IPS-20b (cell line): Measurements from ENCODE around the gene CCDC85B.

Source experiments
- H3K27ac ChIP-seq: one replicate; pipeline ENCODE4 v1.5.1; 2013; ENCODE audit warnings: low read length
- H3K27me3 ChIP-seq: 2 replicates; pipeline ENCODE4 v1.6.1; 2013; ENCODE audit warnings: mild to moderate bottlenecking, low read length, inconsistent platforms; ENCODE audit not compliant: insufficient read depth
- H3K36me3 ChIP-seq: 2 replicates; pipeline ENCODE4 v1.6.1; 2013; ENCODE audit warnings: low read depth, mild to moderate bottlenecking, inconsistent platforms, low read length, moderate library complexity; ENCODE audit not compliant: insufficient read depth
- H3K4me1 ChIP-seq: 2 replicates; pipeline ENCODE4 v1.6.1; 2013; ENCODE audit warnings: mild to moderate bottlenecking, control low read depth, inconsistent platforms, low read length, moderate library complexity; ENCODE audit not compliant: insufficient read depth
- H3K4me3 ChIP-seq: 2 replicates; pipeline ENCODE4 v1.5.1; 2013; ENCODE audit warnings: mild to moderate bottlenecking, low read length, inconsistent platforms
- H3K9ac ChIP-seq: 2 replicates; pipeline ENCODE4 v1.6.1; 2013; ENCODE audit warnings: low read depth, mild to moderate bottlenecking, inconsistent platforms, low read length, moderate library complexity
- H3K9me3 ChIP-seq: 2 replicates; pipeline ENCODE4 v1.6.1; 2013; ENCODE audit warnings: mild to moderate bottlenecking, low read depth, low read length, inconsistent platforms; ENCODE audit not compliant: insufficient read depth

Gene CCDC85B

GRCh38 chr11:65937766-65938165 is 47.3 kb downstream of the CCDC85B start:
- Histone ChIP-seq H3K27me3 (0 out of 2 replicates have a peak, but pooled peaks cover 4% of the 10 kb centered on the region), H3K9me3 (no peaks in the 10 kb centered on the region), H3K36me3 (no peaks in the 10 kb centered on the region), H3K4me3 (no peak overlapping the region), H3K9ac (no peak overlapping the region), H3K4me1 (0 out of 2 replicates have a peak, but pooled peaks cover 3% of the 10 kb centered on the region), H3K27ac (no peak overlapping the region)
